ENCODE results near the gene RAG2. TPM values are rescaled to one million over a fixed set of nuclear protein-coding genes. Genes with fewer than 3 reads are reported as not detected.

The RAG2 gene
- total RNA-seq (2022; extraction: Qiagen RNA extraction; ENCODE audit: low read depth), result not detected in 5 replicates

DNA sequence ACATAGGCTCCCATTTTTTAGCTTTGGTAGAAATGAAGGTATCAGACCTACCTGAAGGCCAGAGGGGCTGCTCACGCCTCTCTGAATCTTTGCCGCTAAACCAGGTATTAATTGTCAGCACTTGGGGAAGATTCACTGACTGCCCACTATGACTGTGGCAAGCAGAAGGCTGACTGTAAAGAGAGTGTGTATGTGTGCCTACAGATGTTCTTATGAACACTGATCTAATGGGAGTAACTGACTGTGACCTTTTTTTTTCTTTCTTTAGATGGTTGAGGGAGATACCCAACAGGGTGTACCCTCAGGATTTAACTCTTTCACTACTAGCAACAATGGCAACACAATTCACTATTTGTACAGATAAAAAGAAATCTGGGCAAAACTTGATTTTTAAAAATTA lies at the start of gene RAG2:
RAG2 (minus strand) TSS at position 186 of the 400 bp plus-strand sequence. CDS start 4,068 bp downstream, outside the sequence.

DNA sequence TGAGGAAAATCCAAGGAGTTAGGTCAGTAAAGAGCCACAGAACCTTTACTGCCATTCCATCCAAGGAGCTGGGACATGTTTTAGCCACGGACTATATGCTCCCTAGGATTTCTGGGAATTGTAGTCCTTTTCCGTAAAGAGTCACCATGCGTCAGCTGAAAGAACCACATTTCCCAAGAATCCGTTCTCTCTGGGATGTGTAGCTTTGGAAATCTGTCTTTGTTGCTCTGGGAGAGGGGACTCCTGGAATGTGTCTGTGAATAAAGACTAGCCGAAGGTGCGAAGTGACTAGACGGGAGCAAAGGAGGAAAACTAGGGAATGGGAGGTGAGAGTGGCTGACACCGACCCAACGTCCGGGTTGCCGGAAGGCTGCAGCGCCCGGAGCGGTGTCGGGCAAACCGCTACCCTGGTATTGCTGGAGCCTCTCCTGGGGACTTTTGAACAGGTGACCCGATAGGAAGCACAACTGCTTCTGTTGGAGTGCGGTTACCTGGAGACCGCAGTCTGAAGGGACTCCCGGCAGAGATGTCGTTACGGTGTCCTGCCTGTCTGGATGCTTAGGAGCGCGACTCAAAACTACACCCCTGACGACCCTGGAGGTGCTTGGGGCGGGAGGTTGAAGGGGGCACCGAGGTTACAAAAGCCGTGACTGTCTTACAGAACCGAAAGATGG lies 3.6 kb downstream of the RAG2 start, which contains the start of gene IFTAP:
IFTAP (plus strand) TSS at position 187 of the 674 bp plus-strand sequence. CDS start 15,602 bp downstream, outside the sequence.

DNA sequence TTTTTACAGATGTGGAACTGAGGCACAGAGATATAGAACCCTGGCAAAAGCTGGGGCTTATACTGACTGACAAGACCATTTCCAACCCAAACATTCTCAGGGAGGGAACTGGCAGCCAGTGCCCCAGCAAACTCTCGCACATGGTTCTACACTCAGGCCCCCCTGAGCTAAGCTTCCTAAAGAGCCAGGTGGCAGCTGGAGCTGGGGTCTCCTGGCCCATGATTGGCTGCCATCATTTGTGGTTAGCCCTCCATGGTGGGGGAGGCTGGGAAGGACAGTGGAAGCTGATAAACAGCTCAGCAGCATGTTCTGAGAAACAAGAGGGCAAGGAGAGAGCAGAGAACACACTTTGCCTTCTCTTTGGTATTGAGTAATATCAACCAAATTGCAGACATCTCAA lies 30.3 kb downstream of the RAG2 start, which contains the start of gene RAG1:
RAG1 (plus strand) TSS at position 314 of the 400 bp plus-strand sequence. CDS start 5,298 bp downstream, outside the sequence.

Other genes with a start within 250 kb of the RAG2 start
- 5.9 to 8.2 TPM (median 7.7 TPM) in 5 replicates for gene TRAF6, start 88.0 kb downstream of the RAG2 start, total RNA-seq (2022; extraction: Qiagen RNA extraction; ENCODE audit: low read depth)
- gene RAG1, start 30.2 kb downstream of the RAG2 start, total RNA-seq (2022; extraction: Qiagen RNA extraction; ENCODE audit: low read depth), result 0.18 to 0.53 TPM (median 0.37 TPM) in 5 replicates
- 14.8 to 19.3 TPM (median 16.3 TPM) in 5 replicates for gene IFTAP, start 3.7 kb downstream of the RAG2 start, total RNA-seq (2022; extraction: Qiagen RNA extraction; ENCODE audit: low read depth)